Activated CD8-positive, alpha-beta T cell treated with anti-CD3 and anti-CD28 coated beads, Interleukin-2, amount 10 ng/mL, durations not matched to agents 7 days and 5 days (primary cell): ENCODE measurements around the gene PSMB5. TPM values are rescaled to one million over a fixed set of nuclear protein-coding genes. Genes with fewer than 3 reads are reported as not detected.
A peak's percentile ranks its signal among the peaks of the same experiment; 100 is the strongest.

ENCODE experiments used
- ATAC-seq: fragments of 150-1000 bp; cut with Tn5 transposase; one replicate; pipeline ENCODE4 v1.10.0; 2021; ENCODE audit warnings: moderate library complexity
- CTCF ChIA-PET: fragments of 350-600 bp; sonication (Branson Sonifier 250); formaldehyde crosslinking; loops from one replicate; lab custom pipeline; 2021; ENCODE audit warnings: antibody characterized with exemption; lab: Charles Lee
- POLR2A ChIA-PET: fragments of 350-600 bp; sonication (Branson Sonifier 250); formaldehyde crosslinking; loops from one replicate; lab custom pipeline; 2021; ENCODE audit warnings: antibody characterized with exemption; lab: Charles Lee
- DNase-seq: peaks from one replicate; pipeline ENCODE4 v3.0.0-alpha.2; 2020
- H3K27ac Mint-ChIP-seq: one replicate; pipeline ENCODE4 v1.8.0; 2021; ENCODE audit warnings: mild to moderate bottlenecking, mixed read lengths
- H3K27me3 Mint-ChIP-seq: one replicate; pipeline ENCODE4 v1.8.0; 2021; ENCODE audit warnings: low read depth, mixed read lengths
- H3K36me3 Mint-ChIP-seq: one replicate; pipeline ENCODE4 v1.8.0; 2021; ENCODE audit warnings: low read depth, mixed read lengths
- H3K4me1 Mint-ChIP-seq: one replicate; pipeline ENCODE4 v1.8.0; 2021; ENCODE audit warnings: low read depth, mixed read lengths
- H3K4me3 Mint-ChIP-seq: one replicate; pipeline ENCODE4 v1.8.0; 2021; ENCODE audit warnings: mild to moderate bottlenecking, mixed read lengths
- H3K9me3 Mint-ChIP-seq: one replicate; pipeline ENCODE4 v1.8.0; 2022; ENCODE audit warnings: mixed read lengths; ENCODE audit not compliant: insufficient read depth
- total RNA-seq, 2 experiments: library from RNA; stranded (reverse); gene quantifications; one replicate each; pipeline ENCODE4 v1.2.3, GENCODE V29; 2021

Gene PSMB5
- total RNA-seq, 2 experiments from 2014 or later, result 64.5 to 74.5 TPM

GRCh38 chr14:23058654-23059504 is 24.2 kb upstream of the PSMB5 start:
- no peaks in the 10 kb centered on the region for H3K9me3 Mint-ChIP-seq
- H3K4me1 Mint-ChIP-seq, result peaks cover 18% of the 10 kb centered on the region
- peaks cover 9% of the 10 kb centered on the region for H3K27me3 Mint-ChIP-seq
- H3K36me3 Mint-ChIP-seq, result peaks cover 44% of the 10 kb centered on the region
- no peak overlapping the region for H3K4me3 Mint-ChIP-seq
- H3K27ac Mint-ChIP-seq, result no peak overlapping the region
- DNase-seq (no peak), ATAC-seq (no peak)
- ChIA-PET CTCF (interaction anchor here (0.9 to 17.4 kb wide), 35 partner anchors 9 to 489 kb away, joined by 3 to 489 read pairs (median 7); partner anchors contain the start of genes ACIN1, AJUBA, C14orf119 and PABPN1), POLR2A (interaction anchor here (0.6 to 1.3 kb wide), 5 partner anchors 10 to 247 kb away, joined by 3 to 9 read pairs (median 5); partner anchors contain the start of genes ACIN1 and C14orf119)

- Mint-ChIP-seq H3K27ac (peak overlapping the region; percentile 34), H3K36me3 (peaks cover 36% of the 10 kb centered on the region), H3K4me3 (peak overlapping the region; percentile 83), H3K9me3 (no peaks in the 10 kb centered on the region), H3K27me3 (peaks cover 9% of the 10 kb centered on the region), H3K4me1 (peaks cover 18% of the 10 kb centered on the region)
- ATAC-seq (peak; percentile 76), DNase-seq (peak; percentile 91)
- POLR2A ChIA-PET, result interaction anchor here (0.6 to 1.3 kb wide), 6 partner anchors 11 to 248 kb away, joined by 3 to 9 read pairs (median 4); partner anchors contain the start of genes ACIN1 and C14orf119
- CTCF ChIA-PET, result interaction anchor here (0.6 to 17.4 kb wide), 49 partner anchors 10 to 1183 kb away, joined by 3 to 489 read pairs (median 5); partner anchors contain the start of genes ACIN1, AJUBA, C14orf119 and PABPN1
These were observed 23.3 kb upstream of the PSMB5 start for GRCh38 chr14:23057757-23058653.

- H3K4me1 Mint-ChIP-seq, result peaks cover 18% of the 10 kb centered on the region
- H3K27ac Mint-ChIP-seq, result peak within 1 kb of the TSS; percentile 34
These were observed 22.5 kb upstream of the PSMB5 start, which contains the start of gene CDH24 for GRCh38 chr14:23056956-23057756. Gene CDH24, minus strand, starts transcription at chr14:23057520. Its CDS starts 1,787 bp downstream, at chr14:23055733.

GRCh38 chr14:23056145-23056955 is 21.6 kb upstream of the PSMB5 start:
- ATAC-seq (peak; percentile 66), DNase-seq (peak; percentile 81)
- H3K36me3 Mint-ChIP-seq, result peaks cover 24% of the 10 kb centered on the region
- POLR2A ChIA-PET, result no interaction called here
- peak overlapping the region; percentile 8 for H3K27ac Mint-ChIP-seq
- CTCF ChIA-PET, result interaction anchor here (0.8 to 17.4 kb wide), 16 partner anchors 9 to 486 kb away, joined by 3 to 489 read pairs (median 8); partner anchors contain the start of genes ACIN1, AJUBA and C14orf119
- H3K27me3 Mint-ChIP-seq, result peaks cover 9% of the 10 kb centered on the region
- peak overlapping the region; percentile 70 for H3K4me3 Mint-ChIP-seq
- peaks cover 18% of the 10 kb centered on the region for H3K4me1 Mint-ChIP-seq
- H3K9me3 Mint-ChIP-seq, result no peaks in the 10 kb centered on the region

More at GRCh38 chr14:23056956-23057756, 22.5 kb upstream of the PSMB5 start, which contains the start of gene CDH24:
- ChIA-PET CTCF (interaction anchor here (0.6 to 17.4 kb wide), 54 partner anchors 8 to 1184 kb away, joined by 3 to 489 read pairs (median 5); partner anchors contain the start of genes ACIN1, AJUBA, C14orf119 and PABPN1), POLR2A (interaction anchor here (0.9 to 1.3 kb wide), 3 partner anchors 38 to 83 kb away, joined by 3 to 9 read pairs (median 5); partner anchors contain the start of genes ACIN1 and C14orf119)
- DNase-seq (peak; percentile 81), ATAC-seq (peak; percentile 83)
- no peaks in the 10 kb centered on the region for H3K9me3 Mint-ChIP-seq
- peak within 1 kb of the TSS; percentile 83 for H3K4me3 Mint-ChIP-seq
- peaks cover 27% of the 10 kb centered on the region for H3K36me3 Mint-ChIP-seq
- peaks cover 9% of the 10 kb centered on the region for H3K27me3 Mint-ChIP-seq

- no peak overlapping the region for H3K4me3 Mint-ChIP-seq
- H3K9me3 Mint-ChIP-seq, result no peaks in the 10 kb centered on the region
These were observed 21.0 kb upstream of the PSMB5 start for GRCh38 chr14:23055621-23056144.

GRCh38 chr14:23055147-23055550 is 20.4 kb upstream of the PSMB5 start:
- CTCF ChIA-PET, result interaction anchor here (0.8 to 17.4 kb wide), 15 partner anchors 13 to 98 kb away, joined by 3 to 489 read pairs (median 5); partner anchors contain the start of genes ACIN1, AJUBA, C14orf119 and HAUS4
- Mint-ChIP-seq H3K36me3 (peaks cover 16% of the 10 kb centered on the region), H3K4me3 (no peak overlapping the region), H3K4me1 (peaks cover 18% of the 10 kb centered on the region), H3K9me3 (no peaks in the 10 kb centered on the region), H3K27ac (no peak overlapping the region), H3K27me3 (peaks cover 9% of the 10 kb centered on the region)
- DNase-seq (no peak), ATAC-seq (no peak)
- POLR2A ChIA-PET, result no interaction called here

More at GRCh38 chr14:23055621-23056144, 21.0 kb upstream of the PSMB5 start:
- DNase-seq (no peak), ATAC-seq (no peak)
- H3K4me1 Mint-ChIP-seq, result peaks cover 18% of the 10 kb centered on the region
- ChIA-PET POLR2A (no interaction called here), CTCF (interaction anchor here (0.8 to 17.4 kb wide), 14 partner anchors 13 to 99 kb away, joined by 3 to 489 read pairs (median 5); partner anchors contain the start of genes ACIN1, AJUBA, C14orf119 and HAUS4)
- H3K36me3 Mint-ChIP-seq, result peaks cover 18% of the 10 kb centered on the region
- no peak overlapping the region for H3K27ac Mint-ChIP-seq
- peaks cover 9% of the 10 kb centered on the region for H3K27me3 Mint-ChIP-seq

- ChIA-PET CTCF (interaction anchor here (1.1 to 17.4 kb wide), 9 partner anchors 14 to 98 kb away, joined by 3 to 489 read pairs (median 32); partner anchors contain the start of genes AJUBA and HAUS4), POLR2A (no interaction called here)
- peaks cover 9% of the 10 kb centered on the region for H3K27me3 Mint-ChIP-seq
- H3K4me3 Mint-ChIP-seq, result no peak overlapping the region
- no peak overlapping the region for H3K27ac Mint-ChIP-seq
- peaks cover 9% of the 10 kb centered on the region for H3K36me3 Mint-ChIP-seq
- ATAC-seq (no peak), DNase-seq (peak; percentile 54)
- H3K9me3 Mint-ChIP-seq, result no peaks in the 10 kb centered on the region
- H3K4me1 Mint-ChIP-seq, result peaks cover 18% of the 10 kb centered on the region
These were observed 19.5 kb upstream of the PSMB5 start for GRCh38 chr14:23054000-23054811.

- peaks cover 18% of the 10 kb centered on the region for H3K4me1 Mint-ChIP-seq
- POLR2A ChIA-PET, result no interaction called here
These were observed 18.7 kb upstream of the PSMB5 start for GRCh38 chr14:23053426-23053825.

GRCh38 chr14:23052671-23053070 is 18.0 kb upstream of the PSMB5 start:
- Mint-ChIP-seq H3K27me3 (peaks cover 9% of the 10 kb centered on the region), H3K4me1 (peaks cover 12% of the 10 kb centered on the region), H3K27ac (no peak overlapping the region), H3K9me3 (no peaks in the 10 kb centered on the region), H3K4me3 (no peak overlapping the region), H3K36me3 (no peaks in the 10 kb centered on the region)
- no peak for ATAC-seq
- ChIA-PET POLR2A (no interaction called here), CTCF (interaction anchor here (0.8 to 17.4 kb wide), 10 partner anchors 8 to 97 kb away, joined by 3 to 489 read pairs (median 3); partner anchors contain the start of gene AJUBA)
- DNase-seq, result no peak

More at GRCh38 chr14:23053426-23053825, 18.7 kb upstream of the PSMB5 start:
- no peak overlapping the region for H3K4me3 Mint-ChIP-seq
- CTCF ChIA-PET, result interaction anchor here (1.5 to 17.4 kb wide), 6 partner anchors 33 to 98 kb away, joined by 3 to 489 read pairs (median 64); partner anchors contain the start of gene AJUBA
- H3K27me3 Mint-ChIP-seq, result peaks cover 9% of the 10 kb centered on the region
- DNase-seq (no peak), ATAC-seq (no peak)
- no peaks in the 10 kb centered on the region for H3K9me3 Mint-ChIP-seq
- H3K27ac Mint-ChIP-seq, result no peak overlapping the region
- H3K36me3 Mint-ChIP-seq, result peaks cover 2% of the 10 kb centered on the region
